COLO668 (cell line): Measurements from ENCODE around the gene LRRC15.

Experiments used
- DNase-seq: peaks from one replicate; lab custom pipeline; 2025; ENCODE audit not compliant: unreplicated experiment; lab: John Stamatoyannopoulos, UW

Gene LRRC15

GRCh38 chr3:194305356-194306108, 64.0 kb downstream of the LRRC15 start:
- DNase-seq = no peak
